A549 treated with GW870086 at 1 μM for 4 hours (cell line): Measurements from ENCODE around the gene TMEM168. TPM values are rescaled to one million over a fixed set of nuclear protein-coding genes. Genes with fewer than 3 reads are reported as not detected.

ENCODE experiments used
- total RNA-seq: library from RNA; stranded (reverse); fragments of 200-300 nt; extraction: Qiagen RNA extraction; gene quantifications from 5 replicates; pipeline ENCODE4 v1.2.3, GENCODE V29; 2022; ENCODE audit warnings: low read depth

Gene TMEM168
- 8.1 to 10.7 TPM (median 9.0 TPM) in 5 replicates for total RNA-seq

DNA sequence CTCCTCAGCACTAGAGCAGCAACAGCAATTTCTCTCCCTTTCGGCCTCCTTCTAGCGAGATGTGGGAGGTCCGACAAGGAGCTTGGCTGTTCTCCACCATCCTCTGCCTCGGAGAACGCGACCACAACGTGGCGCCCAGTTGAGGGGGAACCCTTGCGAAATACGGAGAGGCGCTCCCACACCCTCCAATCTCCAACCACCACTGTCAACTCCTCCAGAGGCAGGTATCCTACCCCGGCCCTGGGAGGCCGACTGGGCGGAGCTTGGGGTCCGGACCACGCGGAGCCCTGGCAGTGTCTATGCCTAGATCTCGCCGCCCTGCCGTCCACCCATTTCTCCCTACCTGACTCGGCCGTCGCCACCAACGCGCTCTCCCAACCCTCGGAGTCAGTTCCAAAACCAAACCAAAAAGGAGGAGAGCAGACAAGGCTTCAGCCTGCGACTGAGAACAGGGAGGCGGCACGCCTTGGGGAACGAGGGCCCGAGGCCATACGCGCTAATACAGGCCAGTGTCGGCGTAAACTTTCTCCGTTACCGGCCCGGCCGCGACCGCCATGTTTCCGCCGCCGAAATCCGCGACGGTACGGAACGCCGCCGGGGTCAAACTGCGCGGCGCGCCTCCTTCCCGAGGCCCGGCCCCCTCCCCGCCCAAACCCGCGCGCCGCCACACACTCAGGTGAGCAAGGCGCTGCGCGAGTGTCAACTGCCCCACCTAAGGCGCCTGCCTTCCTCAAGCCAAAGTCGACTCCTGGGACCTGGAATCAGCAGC, at the start of gene TMEM168:
Gene TMEM168, minus strand, starts transcription at position 577 of the 769 bp plus-strand sequence. CDS start 5,568 bp downstream, outside the sequence.

